ENCODE measurements around the gene SERINC5. TPM values are rescaled to one million over a fixed set of nuclear protein-coding genes. Genes with fewer than 3 reads are reported as not detected.
"Not testable (repeated sequence)": the region's sequence is repeated elsewhere in the genome, so short reads cannot be mapped to it uniquely, and the experiment has no call there.

SERINC5 gene
- total and polyA plus RNA-seq, 2 donors (not counting 3 experiments of a cell fraction or from before 2014, with no cell fraction given), result 3.2 to 10.1 TPM

GRCh38 chr5:80302636-80303035 is 46.8 kb upstream of the SERINC5 start:
- H3K36me3 ChIP-seq (ENCODE audit: control insufficient read depth in 2 of 2, extremely low read depth in 1 of 2, insufficient read depth in 2 of 2, low read length in 2 of 2), result no peaks in the 10 kb centered on the region
- no TSS peak for BruUV-seq (replicated peaks)
- H3K4me3 ChIP-seq (replicated peaks in 1 of 3; ENCODE audit: insufficient read depth in 1 of 3, low read depth in 1 of 3, low read length in 3 of 3), result no peak overlapping the region
- no peak for TF ChIP-seq MYC (IDR thresholded peaks at IDR 0.05; ENCODE audit: low read depth, low read length)
- no peak for TF ChIP-seq EZH2 (IDR thresholded peaks at IDR 0.05; ENCODE audit: borderline replicate concordance, low read depth, low read length, severe bottlenecking)
- TF ChIP-seq JUN (IDR thresholded peaks at IDR 0.05; ENCODE audit: borderline replicate concordance, insufficient read depth, insufficient read length, low read depth), result no peak
- TF ChIP-seq, protein P1, sequence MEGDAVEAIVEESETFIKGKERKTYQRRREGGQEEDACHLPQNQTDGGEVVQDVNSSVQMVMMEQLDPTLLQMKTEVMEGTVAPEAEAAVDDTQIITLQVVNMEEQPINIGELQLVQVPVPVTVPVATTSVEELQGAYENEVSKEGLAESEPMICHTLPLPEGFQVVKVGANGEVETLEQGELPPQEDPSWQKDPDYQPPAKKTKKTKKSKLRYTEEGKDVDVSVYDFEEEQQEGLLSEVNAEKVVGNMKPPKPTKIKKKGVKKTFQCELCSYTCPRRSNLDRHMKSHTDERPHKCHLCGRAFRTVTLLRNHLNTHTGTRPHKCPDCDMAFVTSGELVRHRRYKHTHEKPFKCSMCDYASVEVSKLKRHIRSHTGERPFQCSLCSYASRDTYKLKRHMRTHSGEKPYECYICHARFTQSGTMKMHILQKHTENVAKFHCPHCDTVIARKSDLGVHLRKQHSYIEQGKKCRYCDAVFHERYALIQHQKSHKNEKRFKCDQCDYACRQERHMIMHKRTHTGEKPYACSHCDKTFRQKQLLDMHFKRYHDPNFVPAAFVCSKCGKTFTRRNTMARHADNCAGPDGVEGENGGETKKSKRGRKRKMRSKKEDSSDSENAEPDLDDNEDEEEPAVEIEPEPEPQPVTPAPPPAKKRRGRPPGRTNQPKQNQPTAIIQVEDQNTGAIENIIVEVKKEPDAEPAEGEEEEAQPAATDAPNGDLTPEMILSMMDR (IDR thresholded peaks at IDR 0.05; ENCODE audit: extremely low read depth in 1 of 2, insufficient read depth in 1 of 2, low read depth in 1 of 2, low read length in 2 of 2), result no peak
- no peak for TF ChIP-seq GATA2 (IDR thresholded peaks at IDR 0.05; ENCODE audit: insufficient read depth, insufficient read length, low read depth, low read length)
- no peak for TF ChIP-seq FOS (IDR thresholded peaks at IDR 0.05; ENCODE audit: borderline replicate concordance, insufficient read depth, low read length)
- TF ChIP-seq POLR2AphosphoS5 (IDR thresholded peaks at IDR 0.05; ENCODE audit: insufficient read depth, low read depth, low read length), result no peak
- TF ChIP-seq, protein P2, sequence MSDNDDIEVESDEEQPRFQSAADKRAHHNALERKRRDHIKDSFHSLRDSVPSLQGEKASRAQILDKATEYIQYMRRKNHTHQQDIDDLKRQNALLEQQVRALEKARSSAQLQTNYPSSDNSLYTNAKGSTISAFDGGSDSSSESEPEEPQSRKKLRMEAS (IDR thresholded peaks at IDR 0.05; ENCODE audit: insufficient read depth, insufficient read length), result no peak
- no peak for TF ChIP-seq POLR2A (IDR thresholded peaks at IDR 0.05; ENCODE audit: low read depth, low read length)
- intact Hi-C loops (cut with micrococcal nuclease) (no loop called here), dilution Hi-C loops (cut with MboI; ENCODE audit: extremely low pct_ligation_motif_present, low sequenced_read_pairs) (no loop called here)
- no peaks in the 10 kb centered on the region for H4K20me1 ChIP-seq (replicated peaks; ENCODE audit: control insufficient read depth, extremely low read depth, insufficient read depth, low read length)
- no peaks in the 10 kb centered on the region for H3K9me1 ChIP-seq (replicated peaks; ENCODE audit: control insufficient read depth, extremely low read depth, insufficient read depth, low read length)
- no peaks in the 10 kb centered on the region for H3K9me3 ChIP-seq (replicated peaks; ENCODE audit: control insufficient read depth, insufficient read depth, low read length)
- H3K9ac ChIP-seq (replicated peaks; ENCODE audit: extremely low read depth, insufficient read depth, low read length), result no peak overlapping the region
- no peaks in the 10 kb centered on the region for H3K27me3 ChIP-seq (ENCODE audit: control insufficient read depth in 2 of 2, insufficient read depth in 2 of 2, low read length in 2 of 2)
- no peak overlapping the region for H3K27ac ChIP-seq (ENCODE audit: insufficient read depth, low read depth, low read length)
- FAIRE-seq (no peak), DNase-seq (ENCODE audit: low read depth, low spot score) (no peak)
- ChIA-PET POLR2A (interaction anchor here (0.6 kb wide), 1 partner anchor 208 kb away, joined by 3 read pairs; no protein-coding TSS in a partner anchor), CTCF (interaction anchor here (8.1 kb wide), 1 partner anchor 211 kb away, joined by 460 read pairs; no protein-coding TSS in a partner anchor)
- H3K79me2 ChIP-seq (ENCODE audit: control insufficient read depth, insufficient read depth, low read length), result no peaks in the 10 kb centered on the region
- H3K4me1 ChIP-seq (ENCODE audit: control insufficient read depth, extremely low read depth, insufficient read depth, low read length), result no peaks in the 10 kb centered on the region
- H2AFZ ChIP-seq (ENCODE audit: low read depth, low read length), result no peak overlapping the region
- H3K4me2 ChIP-seq (ENCODE audit: insufficient read depth, low read length), result no peak overlapping the region

DNA sequence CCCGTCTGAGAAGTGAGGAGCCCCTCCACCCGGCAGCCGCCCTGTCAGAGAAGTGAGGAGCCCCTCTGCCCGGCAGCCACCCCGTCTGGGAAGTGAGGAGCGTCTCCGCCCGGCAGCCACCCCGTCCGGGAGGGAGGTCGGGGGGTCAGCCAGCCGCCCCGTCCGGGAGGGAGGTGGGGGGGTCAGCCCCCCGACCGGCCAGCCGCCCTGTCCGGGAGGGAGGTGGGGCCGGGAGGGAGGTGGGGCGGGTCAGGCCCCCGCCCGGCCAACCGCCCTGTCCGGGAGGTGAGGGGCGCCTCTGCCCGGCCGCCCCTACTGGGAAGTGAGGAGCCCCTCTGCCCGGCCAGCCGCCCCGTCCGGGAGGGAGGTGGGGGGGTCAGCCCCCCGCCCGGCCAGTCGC is 45.5 kb upstream of the SERINC5 start:
- H3K4me3 ChIP-seq (replicated peaks in 1 of 3; ENCODE audit: insufficient read depth in 1 of 3, low read depth in 1 of 3, low read length in 3 of 3); DNase-seq (ENCODE audit: low read depth, low spot score); CTCF ChIA-PET; H3K27ac ChIP-seq (ENCODE audit: insufficient read depth, low read depth, low read length); H3K9ac ChIP-seq (replicated peaks; ENCODE audit: extremely low read depth, insufficient read depth, low read length); BruUV-seq (replicated peaks); H3K9me1 ChIP-seq (replicated peaks; ENCODE audit: control insufficient read depth, extremely low read depth, insufficient read depth, low read length); H3K4me2 ChIP-seq (ENCODE audit: insufficient read depth, low read length); H3K4me1 ChIP-seq (ENCODE audit: control insufficient read depth, extremely low read depth, insufficient read depth, low read length); intact Hi-C loops (cut with micrococcal nuclease); H2AFZ ChIP-seq (ENCODE audit: low read depth, low read length); POLR2A ChIA-PET; H3K9me3 ChIP-seq (replicated peaks; ENCODE audit: control insufficient read depth, insufficient read depth, low read length); H3K27me3 ChIP-seq (ENCODE audit: control insufficient read depth in 2 of 2, insufficient read depth in 2 of 2, low read length in 2 of 2); FAIRE-seq; H3K79me2 ChIP-seq (ENCODE audit: control insufficient read depth, insufficient read depth, low read length); dilution Hi-C loops (cut with MboI; ENCODE audit: extremely low pct_ligation_motif_present, low sequenced_read_pairs); H3K36me3 ChIP-seq (ENCODE audit: control insufficient read depth in 2 of 2, extremely low read depth in 1 of 2, insufficient read depth in 2 of 2, low read length in 2 of 2); H4K20me1 ChIP-seq (replicated peaks; ENCODE audit: control insufficient read depth, extremely low read depth, insufficient read depth, low read length): not testable (repeated sequence)

DNA sequence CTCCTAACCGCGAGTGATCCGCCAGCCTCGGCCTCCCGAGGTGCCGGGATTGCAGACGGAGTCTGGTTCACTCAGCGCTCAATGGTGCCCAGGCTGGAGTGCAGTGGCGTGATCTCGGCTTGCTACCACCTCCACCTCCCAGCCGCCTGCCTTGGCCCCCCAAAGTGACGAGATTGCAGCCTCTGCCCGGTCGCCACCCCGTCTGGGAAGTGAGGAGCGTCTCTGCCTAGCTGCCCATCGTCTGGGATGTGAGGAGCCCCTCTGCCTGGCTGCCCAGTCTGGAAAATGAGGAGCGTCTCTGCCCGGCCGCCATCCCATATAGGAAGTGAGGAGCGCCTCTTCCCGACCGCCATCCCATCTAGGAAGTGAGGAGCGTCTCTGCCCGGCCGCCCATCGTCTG is 44.9 kb upstream of the SERINC5 start:
- H3K4me2 ChIP-seq (ENCODE audit: insufficient read depth, low read length); H3K36me3 ChIP-seq (ENCODE audit: control insufficient read depth in 2 of 2, extremely low read depth in 1 of 2, insufficient read depth in 2 of 2, low read length in 2 of 2); H3K9me3 ChIP-seq (replicated peaks; ENCODE audit: control insufficient read depth, insufficient read depth, low read length); H3K9me1 ChIP-seq (replicated peaks; ENCODE audit: control insufficient read depth, extremely low read depth, insufficient read depth, low read length); FAIRE-seq; H4K20me1 ChIP-seq (replicated peaks; ENCODE audit: control insufficient read depth, extremely low read depth, insufficient read depth, low read length); H3K79me2 ChIP-seq (ENCODE audit: control insufficient read depth, insufficient read depth, low read length); H2AFZ ChIP-seq (ENCODE audit: low read depth, low read length); BruUV-seq (replicated peaks); POLR2A ChIA-PET; H3K4me1 ChIP-seq (ENCODE audit: control insufficient read depth, extremely low read depth, insufficient read depth, low read length); H3K9ac ChIP-seq (replicated peaks; ENCODE audit: extremely low read depth, insufficient read depth, low read length); dilution Hi-C loops (cut with MboI; ENCODE audit: extremely low pct_ligation_motif_present, low sequenced_read_pairs); H3K27me3 ChIP-seq (ENCODE audit: control insufficient read depth in 2 of 2, insufficient read depth in 2 of 2, low read length in 2 of 2); H3K4me3 ChIP-seq (replicated peaks in 1 of 3; ENCODE audit: insufficient read depth in 1 of 3, low read depth in 1 of 3, low read length in 3 of 3); DNase-seq (ENCODE audit: low read depth, low spot score); CTCF ChIA-PET; intact Hi-C loops (cut with micrococcal nuclease); H3K27ac ChIP-seq (ENCODE audit: insufficient read depth, low read depth, low read length): not testable (repeated sequence)

Measured in endothelial cell of umbilical vein (primary cell).